Measurements from ENCODE around the gene ITM2C.

Gene ITM2C

GRCh38 chr2:230887342-230887741, 22.6 kb downstream of the ITM2C start:
- no peaks in the 10 kb centered on the region for H3K9me3 Mint-ChIP-seq
- no peaks in the 10 kb centered on the region for H3K4me1 Mint-ChIP-seq (ENCODE audit: low read depth)
- H3K36me3 Mint-ChIP-seq (ENCODE audit: low read depth), result no peaks in the 10 kb centered on the region
- peaks cover 26% of the 10 kb centered on the region for H3K27me3 Mint-ChIP-seq (ENCODE audit: low read depth)
- H3K4me3 Mint-ChIP-seq, result no peak overlapping the region
- no peak overlapping the region for H3K27ac Mint-ChIP-seq

- no peak overlapping the region for H3K27ac Mint-ChIP-seq
Measured at GRCh38 chr2:230888824-230889400, 24.2 kb downstream of the ITM2C start.

GRCh38 chr2:230889911-230890601, 25.3 kb downstream of the ITM2C start:
- Mint-ChIP-seq H3K36me3 (ENCODE audit: low read depth) (no peaks in the 10 kb centered on the region), H3K4me3 (no peak overlapping the region), H3K27me3 (ENCODE audit: low read depth) (peaks cover 27% of the 10 kb centered on the region), H3K4me1 (ENCODE audit: low read depth) (peaks cover 2% of the 10 kb centered on the region), H3K9me3 (no peaks in the 10 kb centered on the region), H3K27ac (no peak overlapping the region)

More at GRCh38 chr2:230888824-230889400, 24.2 kb downstream of the ITM2C start:
- Mint-ChIP-seq H3K9me3 (no peaks in the 10 kb centered on the region), H3K36me3 (ENCODE audit: low read depth) (no peaks in the 10 kb centered on the region), H3K4me1 (ENCODE audit: low read depth) (no peaks in the 10 kb centered on the region), H3K4me3 (no peak overlapping the region), H3K27me3 (ENCODE audit: low read depth) (peaks cover 32% of the 10 kb centered on the region)

GRCh38 chr2:230890646-230891045, 25.9 kb downstream of the ITM2C start:
- no peak overlapping the region for H3K4me3 Mint-ChIP-seq
- no peak overlapping the region for H3K27ac Mint-ChIP-seq

GRCh38 chr2:230891064-230891463, 26.3 kb downstream of the ITM2C start:
- no peaks in the 10 kb centered on the region for H3K36me3 Mint-ChIP-seq (ENCODE audit: low read depth)
- H3K4me1 Mint-ChIP-seq (ENCODE audit: low read depth), result peaks cover 2% of the 10 kb centered on the region
- H3K9me3 Mint-ChIP-seq, result no peaks in the 10 kb centered on the region
- H3K27me3 Mint-ChIP-seq (ENCODE audit: low read depth), result peaks cover 27% of the 10 kb centered on the region
- H3K27ac Mint-ChIP-seq, result no peak overlapping the region
- H3K4me3 Mint-ChIP-seq, result no peak overlapping the region

More at GRCh38 chr2:230890646-230891045, 25.9 kb downstream of the ITM2C start:
- Mint-ChIP-seq H3K9me3 (no peaks in the 10 kb centered on the region), H3K36me3 (ENCODE audit: low read depth) (no peaks in the 10 kb centered on the region), H3K4me1 (ENCODE audit: low read depth) (peaks cover 2% of the 10 kb centered on the region), H3K27me3 (ENCODE audit: low read depth) (peaks cover 27% of the 10 kb centered on the region)

- Mint-ChIP-seq H3K9me3 (no peaks in the 10 kb centered on the region), H3K27ac (no peak overlapping the region), H3K4me1 (ENCODE audit: low read depth) (peaks cover 2% of the 10 kb centered on the region), H3K4me3 (no peak overlapping the region), H3K36me3 (ENCODE audit: low read depth) (no peaks in the 10 kb centered on the region), H3K27me3 (ENCODE audit: low read depth) (peaks cover 28% of the 10 kb centered on the region)
Measured at GRCh38 chr2:230891509-230891908, 26.8 kb downstream of the ITM2C start.

GRCh38 chr2:230893338-230893737, 28.6 kb downstream of the ITM2C start:
- peaks cover 39% of the 10 kb centered on the region for H3K27me3 Mint-ChIP-seq (ENCODE audit: low read depth)
- H3K4me1 Mint-ChIP-seq (ENCODE audit: low read depth), result peaks cover 2% of the 10 kb centered on the region
- no peaks in the 10 kb centered on the region for H3K9me3 Mint-ChIP-seq
- no peaks in the 10 kb centered on the region for H3K36me3 Mint-ChIP-seq (ENCODE audit: low read depth)
- H3K4me3 Mint-ChIP-seq, result no peak overlapping the region
- H3K27ac Mint-ChIP-seq, result no peak overlapping the region

GRCh38 chr2:230893841-230894781, 29.4 kb downstream of the ITM2C start:
- Mint-ChIP-seq H3K4me1 (ENCODE audit: low read depth) (peaks cover 2% of the 10 kb centered on the region), H3K27me3 (ENCODE audit: low read depth) (peaks cover 39% of the 10 kb centered on the region), H3K36me3 (ENCODE audit: low read depth) (no peaks in the 10 kb centered on the region), H3K9me3 (no peaks in the 10 kb centered on the region), H3K4me3 (no peak overlapping the region), H3K27ac (no peak overlapping the region)

- H3K9me3 Mint-ChIP-seq, result no peaks in the 10 kb centered on the region
- peaks cover 2% of the 10 kb centered on the region for H3K4me1 Mint-ChIP-seq (ENCODE audit: low read depth)
- no peaks in the 10 kb centered on the region for H3K36me3 Mint-ChIP-seq (ENCODE audit: low read depth)
- no peak overlapping the region for H3K4me3 Mint-ChIP-seq
- no peak overlapping the region for H3K27ac Mint-ChIP-seq
- H3K27me3 Mint-ChIP-seq (ENCODE audit: low read depth), result peaks cover 42% of the 10 kb centered on the region
Measured at GRCh38 chr2:230895536-230896345, 31.0 kb downstream of the ITM2C start.

- Mint-ChIP-seq H3K4me3 (no peak overlapping the region), H3K27me3 (ENCODE audit: low read depth) (peaks cover 35% of the 10 kb centered on the region), H3K9me3 (no peaks in the 10 kb centered on the region), H3K4me1 (ENCODE audit: low read depth) (peaks cover 2% of the 10 kb centered on the region), H3K27ac (no peak overlapping the region), H3K36me3 (ENCODE audit: low read depth) (no peaks in the 10 kb centered on the region)
Measured at GRCh38 chr2:230896346-230897115, 31.8 kb downstream of the ITM2C start.

GRCh38 chr2:230898016-230898712, 33.4 kb downstream of the ITM2C start:
- Mint-ChIP-seq H3K9me3 (no peaks in the 10 kb centered on the region), H3K4me1 (ENCODE audit: low read depth) (peaks cover 2% of the 10 kb centered on the region)

GRCh38 chr2:230898713-230899091, 34.0 kb downstream of the ITM2C start:
- H3K4me1 Mint-ChIP-seq (ENCODE audit: low read depth), result peaks cover 2% of the 10 kb centered on the region
- H3K4me3 Mint-ChIP-seq, result no peak overlapping the region
- no peak overlapping the region for H3K27ac Mint-ChIP-seq
- no peaks in the 10 kb centered on the region for H3K9me3 Mint-ChIP-seq
- peaks cover 33% of the 10 kb centered on the region for H3K27me3 Mint-ChIP-seq (ENCODE audit: low read depth)
- no peaks in the 10 kb centered on the region for H3K36me3 Mint-ChIP-seq (ENCODE audit: low read depth)

More at GRCh38 chr2:230898016-230898712, 33.4 kb downstream of the ITM2C start:
- Mint-ChIP-seq H3K27ac (no peak overlapping the region), H3K4me3 (no peak overlapping the region), H3K36me3 (ENCODE audit: low read depth) (no peaks in the 10 kb centered on the region), H3K27me3 (ENCODE audit: low read depth) (peaks cover 28% of the 10 kb centered on the region)

GRCh38 chr2:230899287-230899686, 34.5 kb downstream of the ITM2C start:
- no peaks in the 10 kb centered on the region for H3K36me3 Mint-ChIP-seq (ENCODE audit: low read depth)
- H3K9me3 Mint-ChIP-seq, result no peaks in the 10 kb centered on the region
- no peak overlapping the region for H3K27ac Mint-ChIP-seq
- H3K4me3 Mint-ChIP-seq, result no peak overlapping the region
- peaks cover 39% of the 10 kb centered on the region for H3K27me3 Mint-ChIP-seq (ENCODE audit: low read depth)
- peaks cover 2% of the 10 kb centered on the region for H3K4me1 Mint-ChIP-seq (ENCODE audit: low read depth)

Measured in T-helper 1 cell treated with Interleukin-12 subunit alpha and Interleukin-12 subunit beta and Interleukin-4 antibody, amounts not matched to agents 30 μg/mL and 1 μg/mL, for 36 hours (primary cell).